Heart left ventricle (tissue), 13 donors: ENCODE measurements around the gene AMIGO2.

Source experiments
- CTCF ChIP-seq, 12 donors: fragments of 200-600 bp; sonication (generic) in 4 of 12; IDR thresholded peaks; one replicate each; pipeline versions ENCODE4 v1.5.0 to v1.8.0; 2018 to 2022; ENCODE audit warnings: antibody characterized with exemption in 12 of 12, mild to moderate bottlenecking in 5 of 12
- POLR2A ChIP-seq, 2 donors: fragments of 450-650 bp; IDR thresholded peaks; one replicate each; pipeline ENCODE4 v1.6.1; 2017; ENCODE audit warnings: antibody characterized with exemption in 2 of 2, mild to moderate bottlenecking in 2 of 2, moderate library complexity in 2 of 2
- donor health status: ischemic (EF 13 %, LVEDD 7.1; RV severe dilation, severe dysfunction).
- donor health status: DM: no; HTN: yes; CAD: no.
- donor health status: DM: no; HTN: no; CAD: no.
- donor health status: ischemic (EF 25% LVEDD 6.9; RV normal size, moderate dysfunction).
- donor health status: ischemic (EF 25% LVEDD 5.7; RV mildly dilated, moderate dysfunction).
- donor health status: ischemic (EF 35%, LVEDD 5.7; RV mildly dilated, moderate dysfunction).
- donor health status: nonischemic (EF 11% LVEDD 7.7; RV severe dilation, severe dysfunction).
- donor health status: DM: yes; HTN: yes; CAD: no.
- donor health status: PGD.
- donor health status: ischemic (EF 29% LVEDD 5.4; RV normal size, mild dysfunction).
- donor health status: nonischemic (EF 23%, LVEDD 6.1; RV moderate dilation, normal function).

- TF ChIP-seq CTCF (IDR thresholded peaks at IDR 0.05), result no peak
- TF ChIP-seq POLR2A (IDR thresholded peaks at IDR 0.05), result no peak
Observed at GRCh38 chr12:47100160-47100559, 20.4 kb upstream of the AMIGO2 start.
